Loucy (cell line): ENCODE measurements around the gene MATN4.

Experiments
- H2AFZ ChIP-seq: fragments of 200-600 bp; sonication (generic); 2 replicates; pipeline ENCODE4 v1.6.0; 2016; ENCODE audit warnings: antibody characterized with exemption, mild to moderate bottlenecking, low read length, moderate library complexity
- H3F3A ChIP-seq: fragments of 200-600 bp; 2 replicates; pipeline ENCODE4 v1.6.0; 2016; ENCODE audit warnings: antibody characterized with exemption, low read depth, mild to moderate bottlenecking
- H3K27me3 ChIP-seq: fragments of 200-600 bp; sonication (generic); 2 replicates; pipeline ENCODE4 v1.6.1; 2014; ENCODE audit warnings: low read length, mild to moderate bottlenecking; ENCODE audit not compliant: insufficient read depth, poor library complexity, severe bottlenecking
- H3K36me3 ChIP-seq: fragments of 200-600 bp; sonication (generic); 2 replicates; pipeline ENCODE4 v1.6.1; 2016; ENCODE audit warnings: low read length; ENCODE audit not compliant: insufficient read depth
- H3K4me1 ChIP-seq: fragments of 200-600 bp; sonication (generic); 2 replicates; pipeline ENCODE4 v1.5.1; 2014; ENCODE audit warnings: low read length, mild to moderate bottlenecking; ENCODE audit not compliant: insufficient read depth, poor library complexity, severe bottlenecking
- H3K4me2 ChIP-seq: fragments of 200-600 bp; sonication (generic); 2 replicates; pipeline ENCODE4 v1.6.0; 2014; ENCODE audit warnings: antibody characterized with exemption, low read length, low read depth, mild to moderate bottlenecking; ENCODE audit not compliant: poor library complexity, severe bottlenecking
- H3K4me3 ChIP-seq: fragments of 200-600 bp; sonication (generic); 2 replicates; pipeline ENCODE4 v1.5.1; 2014; ENCODE audit warnings: low read length, mild to moderate bottlenecking, mixed read lengths; ENCODE audit not compliant: poor library complexity, severe bottlenecking
- H3K79me2 ChIP-seq: fragments of 200-600 bp; sonication (generic); 2 replicates; pipeline ENCODE4 v1.6.1; 2014; ENCODE audit warnings: low read length; ENCODE audit not compliant: insufficient read depth
- H3K9ac ChIP-seq: fragments of 200-600 bp; sonication (generic); 2 replicates; pipeline ENCODE4 v1.6.0; 2014; ENCODE audit warnings: mild to moderate bottlenecking, low read depth, low read length, moderate library complexity; ENCODE audit not compliant: poor library complexity, severe bottlenecking
- H3K9me2 ChIP-seq: fragments of 200-600 bp; sonication (generic); replicated peaks from 2 replicates; pipeline ENCODE4 v1.6.1; 2016; ENCODE audit warnings: low read depth, low read length, mixed read lengths
- H3K9me3 ChIP-seq: fragments of 200-600 bp; sonication (generic); 2 replicates; pipeline ENCODE4 v1.6.1; 2014; ENCODE audit warnings: mild to moderate bottlenecking, antibody characterized with exemption, low read length, low read depth; ENCODE audit not compliant: insufficient read depth
- H4K20me1 ChIP-seq: fragments of 200-600 bp; sonication (generic); 2 replicates; pipeline ENCODE4 v1.6.0; 2014; ENCODE audit warnings: antibody characterized with exemption, low read length, mild to moderate bottlenecking; ENCODE audit not compliant: insufficient read depth, poor library complexity, severe bottlenecking
- EZH2phosphoT487 ChIP-seq: fragments of 200-600 bp; IDR thresholded peaks from 2 replicates; pipeline ENCODE4 v1.6.1; 2018; ENCODE audit warnings: antibody characterized with exemption, mild to moderate bottlenecking, moderate library complexity, borderline replicate concordance
- TF ChIP-seq, protein P1 (sequence below): fragments of 200-600 bp; sonication (generic); conservative IDR thresholded peaks from 2 replicates; pipeline ENCODE4 v1.5.1; 2014; ENCODE audit warnings: mild to moderate bottlenecking, antibody characterized with exemption, low read length

Gene MATN4

DNA sequence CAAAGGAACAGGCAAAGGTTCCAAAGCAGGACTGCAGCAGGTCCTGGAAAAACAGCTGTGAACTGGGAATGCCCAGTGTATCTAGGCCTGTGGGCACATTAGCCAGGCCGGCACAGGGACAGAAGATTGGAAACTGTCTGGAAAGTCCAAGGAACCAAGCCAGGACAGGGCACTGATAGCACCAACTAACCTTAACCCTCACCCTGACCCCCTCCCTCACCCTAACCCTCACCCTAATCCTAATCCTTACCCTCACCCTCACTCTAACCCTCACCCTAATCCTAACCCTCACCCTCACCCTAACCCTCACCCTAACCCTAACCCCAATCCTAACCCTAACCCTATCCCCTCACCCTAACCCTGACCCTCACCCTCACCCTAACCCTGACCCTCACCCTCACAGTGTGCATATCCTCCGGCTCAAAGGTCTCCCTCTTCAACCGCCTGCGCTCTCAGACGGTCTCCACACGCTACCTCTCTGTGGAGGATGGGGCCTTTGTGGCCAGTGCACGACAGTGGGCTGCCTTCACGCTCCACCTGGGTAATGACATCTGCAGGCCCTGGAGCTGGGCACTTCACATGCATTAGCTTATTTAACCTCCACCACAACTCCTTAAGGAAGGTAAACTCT, 5.1 kb upstream of the MATN4 start:
- no peak overlapping the region for H3K9ac ChIP-seq

DNA sequence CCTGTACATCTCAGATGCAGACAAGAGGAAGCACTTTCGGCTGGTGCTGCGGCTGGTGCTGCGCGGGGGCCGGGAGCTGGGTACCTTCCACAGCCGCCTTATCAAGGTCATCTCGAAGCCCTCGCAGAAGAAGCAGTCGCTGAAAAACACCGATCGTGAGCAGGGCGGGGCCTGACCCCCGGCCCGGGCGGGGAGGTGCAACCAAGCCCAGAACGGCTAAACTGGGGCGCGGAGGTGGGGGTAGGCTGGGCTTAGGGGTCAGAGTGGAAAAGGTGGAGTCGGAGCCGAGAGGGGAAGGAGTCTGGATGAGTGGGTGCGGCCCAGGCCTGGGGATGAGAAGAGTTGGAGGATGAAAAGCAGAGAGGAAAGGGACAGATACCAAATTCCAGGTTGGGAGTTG, 4.1 kb upstream of the MATN4 start:
- Histone ChIP-seq H3K79me2 (no peaks in the 10 kb centered on the region), H3K27me3 (no peaks in the 10 kb centered on the region), H3K9me3 (no peaks in the 10 kb centered on the region), H3K4me3 (no peak overlapping the region), H3K4me2 (no peak overlapping the region), H3K9ac (no peak overlapping the region), H3F3A (no peaks in the 10 kb centered on the region), H3K9me2 (no peaks in the 10 kb centered on the region), H2AFZ (no peak overlapping the region), H3K36me3 (no peaks in the 10 kb centered on the region), H4K20me1 (no peaks in the 10 kb centered on the region), H3K4me1 (no peaks in the 10 kb centered on the region)
- no peak for TF ChIP-seq EZH2phosphoT487
- TF ChIP-seq, protein P1, sequence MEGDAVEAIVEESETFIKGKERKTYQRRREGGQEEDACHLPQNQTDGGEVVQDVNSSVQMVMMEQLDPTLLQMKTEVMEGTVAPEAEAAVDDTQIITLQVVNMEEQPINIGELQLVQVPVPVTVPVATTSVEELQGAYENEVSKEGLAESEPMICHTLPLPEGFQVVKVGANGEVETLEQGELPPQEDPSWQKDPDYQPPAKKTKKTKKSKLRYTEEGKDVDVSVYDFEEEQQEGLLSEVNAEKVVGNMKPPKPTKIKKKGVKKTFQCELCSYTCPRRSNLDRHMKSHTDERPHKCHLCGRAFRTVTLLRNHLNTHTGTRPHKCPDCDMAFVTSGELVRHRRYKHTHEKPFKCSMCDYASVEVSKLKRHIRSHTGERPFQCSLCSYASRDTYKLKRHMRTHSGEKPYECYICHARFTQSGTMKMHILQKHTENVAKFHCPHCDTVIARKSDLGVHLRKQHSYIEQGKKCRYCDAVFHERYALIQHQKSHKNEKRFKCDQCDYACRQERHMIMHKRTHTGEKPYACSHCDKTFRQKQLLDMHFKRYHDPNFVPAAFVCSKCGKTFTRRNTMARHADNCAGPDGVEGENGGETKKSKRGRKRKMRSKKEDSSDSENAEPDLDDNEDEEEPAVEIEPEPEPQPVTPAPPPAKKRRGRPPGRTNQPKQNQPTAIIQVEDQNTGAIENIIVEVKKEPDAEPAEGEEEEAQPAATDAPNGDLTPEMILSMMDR = no peak

More for the DNA sequence above, 5.1 kb upstream of the MATN4 start:
- TF ChIP-seq, protein P1 = no peak
- TF ChIP-seq EZH2phosphoT487 = no peak
- H4K20me1 ChIP-seq = no peaks in the 10 kb centered on the region
- H3K4me2 ChIP-seq = no peak overlapping the region
- no peaks in the 10 kb centered on the region for H3K9me3 ChIP-seq
- H3F3A ChIP-seq = no peaks in the 10 kb centered on the region
- H3K27me3 ChIP-seq = no peaks in the 10 kb centered on the region
- no peaks in the 10 kb centered on the region for H3K36me3 ChIP-seq
- no peak overlapping the region for H2AFZ ChIP-seq
- H3K9me2 ChIP-seq = no peaks in the 10 kb centered on the region
- no peaks in the 10 kb centered on the region for H3K79me2 ChIP-seq
- no peak overlapping the region for H3K4me3 ChIP-seq
- H3K4me1 ChIP-seq = peaks cover 3% of the 10 kb centered on the region

DNA sequence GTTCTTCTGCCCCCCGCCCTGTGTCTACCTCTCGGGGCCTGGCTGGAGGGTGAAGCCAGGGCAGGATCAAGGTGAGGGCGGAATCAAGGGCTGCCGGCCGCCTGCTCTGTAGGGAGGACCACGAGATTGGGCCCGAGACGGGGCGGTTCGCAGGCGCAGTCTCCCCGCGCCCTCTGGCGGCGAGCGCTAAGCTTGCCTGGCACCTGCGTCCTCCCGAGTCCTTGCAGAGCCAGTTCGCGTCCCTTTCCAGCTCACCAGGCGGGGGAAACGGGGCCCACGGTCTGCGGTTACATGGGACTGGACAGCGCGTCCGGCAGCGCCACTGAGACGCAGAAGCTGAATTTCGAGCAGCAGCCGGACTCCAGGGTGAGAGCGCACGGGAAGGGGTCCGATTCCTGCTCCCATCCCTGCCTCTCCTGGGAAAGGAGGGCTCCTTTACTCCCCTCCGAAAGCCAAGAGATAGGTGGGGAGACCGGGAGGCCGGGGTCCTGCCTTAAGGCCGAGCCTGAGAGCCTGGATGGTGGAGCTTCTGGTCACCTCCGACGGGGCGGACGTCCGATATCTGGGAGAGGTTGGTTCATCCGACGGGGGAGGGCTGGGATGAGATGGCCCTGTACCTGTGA, 3.6 kb upstream of the MATN4 start:
- Histone ChIP-seq H3K9me3 (no peaks in the 10 kb centered on the region), H3K4me3 (no peak overlapping the region), H4K20me1 (no peaks in the 10 kb centered on the region), H3K27me3 (no peaks in the 10 kb centered on the region), H3K36me3 (no peaks in the 10 kb centered on the region), H3K4me1 (no peaks in the 10 kb centered on the region), H3K79me2 (no peaks in the 10 kb centered on the region), H2AFZ (no peak overlapping the region), H3K9me2 (no peaks in the 10 kb centered on the region), H3K4me2 (no peak overlapping the region), H3F3A (no peaks in the 10 kb centered on the region), H3K9ac (no peak overlapping the region)
- TF ChIP-seq, protein P1 = no peak
- TF ChIP-seq EZH2phosphoT487 = no peak
